SJCRH30 (cell line): ENCODE results near the gene KRTAP10-4. TPM values are rescaled to one million over a fixed set of nuclear protein-coding genes. Genes with fewer than 3 reads are reported as not detected.
"Not testable (repeated sequence)": the region's sequence is repeated elsewhere in the genome, so short reads cannot be mapped to it uniquely, and the experiment has no call there.

Experiments used
- DNase-seq, 2 experiments: peaks; one replicate each; pipeline ENCODE4 v3.0.0-alpha.2; 2015 to 2020
- H3K27ac ChIP-seq: fragments of 250-450 bp; sonication (Bioruptor Pico); 2 replicates; pipeline ENCODE4 v1.5.1; 2020; ENCODE audit warnings: mild to moderate bottlenecking, moderate library complexity
- H3K27me3 ChIP-seq: fragments of 250-450 bp; sonication (Bioruptor Pico); 2 replicates; pipeline ENCODE4 v1.5.1; 2020; ENCODE audit warnings: mild to moderate bottlenecking, moderate library complexity
- H3K36me3 ChIP-seq: fragments of 250-450 bp; sonication (Bioruptor Pico); 2 replicates; pipeline ENCODE4 v1.5.1; 2020; ENCODE audit warnings: mild to moderate bottlenecking, moderate library complexity
- H3K4me1 ChIP-seq: fragments of 250-450 bp; sonication (Bioruptor Pico); 2 replicates; pipeline ENCODE4 v1.5.1; 2020; ENCODE audit warnings: mild to moderate bottlenecking, moderate library complexity
- H3K4me3 ChIP-seq: fragments of 250-450 bp; sonication (Bioruptor Pico); 2 replicates; pipeline ENCODE4 v1.5.1; 2020; ENCODE audit warnings: mild to moderate bottlenecking, moderate library complexity
- H3K9me3 ChIP-seq: fragments of 250-450 bp; sonication (Bioruptor Pico); replicated peaks from 2 replicates; pipeline ENCODE4 v1.5.1; 2020; ENCODE audit warnings: mild to moderate bottlenecking, moderate library complexity
- total RNA-seq: library from RNA; depleted of rRNA; stranded (reverse); fragments of >200 nt; shearing (Covaris generic); gene quantifications from 2 replicates; pipeline ENCODE4 v1.2.3, GENCODE V29; 2014

The KRTAP10-4 gene
- total RNA-seq, 1 experiment from 2014 or later = not detected

GRCh38 chr21:44576025-44576420, 2.5 kb downstream of the KRTAP10-4 start:
- no peak for DNase-seq
- Histone ChIP-seq H3K27ac (no peak overlapping the region), H3K36me3 (no peaks in the 10 kb centered on the region), H3K9me3 (0 out of 2 replicates have a peak, but pooled peaks cover 4% of the 10 kb centered on the region), H3K4me3 (no peak overlapping the region), H3K4me1 (no peaks in the 10 kb centered on the region), H3K27me3 (no peaks in the 10 kb centered on the region)

- no peak for DNase-seq
- no peaks in the 10 kb centered on the region for H3K36me3 ChIP-seq
- H3K4me1 ChIP-seq = no peaks in the 10 kb centered on the region
- no peaks in the 10 kb centered on the region for H3K27me3 ChIP-seq
- 0 out of 2 replicates have a peak, but pooled peaks cover 4% of the 10 kb centered on the region for H3K9me3 ChIP-seq
- no peak overlapping the region for H3K4me3 ChIP-seq
- no peak overlapping the region for H3K27ac ChIP-seq
These were observed 5.0 kb downstream of the KRTAP10-4 start for GRCh38 chr21:44578371-44579055.

GRCh38 chr21:44579056-44579832, 5.7 kb downstream of the KRTAP10-4 start:
- Histone ChIP-seq H3K9me3 (0 out of 2 replicates have a peak, but pooled peaks cover 4% of the 10 kb centered on the region), H3K27me3 (no peaks in the 10 kb centered on the region), H3K27ac (no peak overlapping the region), H3K36me3 (no peaks in the 10 kb centered on the region), H3K4me3 (no peak overlapping the region), H3K4me1 (no peaks in the 10 kb centered on the region)
- no peak for DNase-seq

GRCh38 chr21:44579833-44580144, 6.3 kb downstream of the KRTAP10-4 start:
- no peak overlapping the region for H3K4me3 ChIP-seq
- DNase-seq = no peak
- no peaks in the 10 kb centered on the region for H3K36me3 ChIP-seq
- 0 out of 2 replicates have a peak, but pooled peaks cover 4% of the 10 kb centered on the region for H3K9me3 ChIP-seq
- H3K4me1 ChIP-seq = no peaks in the 10 kb centered on the region
- no peaks in the 10 kb centered on the region for H3K27me3 ChIP-seq
- H3K27ac ChIP-seq = no peak overlapping the region

GRCh38 chr21:44580231-44580821, 6.8 kb downstream of the KRTAP10-4 start, which contains the start of gene KRTAP10-5:
Gene KRTAP10-5 (minus strand): TSS chr21:44580604. CDS start chr21:44580578, 26 bp downstream.
- not testable (repeated sequence) for DNase-seq, H3K4me3 ChIP-seq, H3K36me3 ChIP-seq, H3K4me1 ChIP-seq, H3K27ac ChIP-seq, H3K27me3 ChIP-seq, H3K9me3 ChIP-seq

- Histone ChIP-seq H3K27ac (no peak overlapping the region), H3K27me3 (no peaks in the 10 kb centered on the region), H3K9me3 (0 out of 2 replicates have a peak, but pooled peaks cover 4% of the 10 kb centered on the region), H3K36me3 (no peaks in the 10 kb centered on the region), H3K4me1 (no peaks in the 10 kb centered on the region), H3K4me3 (no peak overlapping the region)
- no peak for DNase-seq
These were observed 7.6 kb downstream of the KRTAP10-4 start for GRCh38 chr21:44581158-44581557.

- H3K4me1 ChIP-seq = no peaks in the 10 kb centered on the region
- no peaks in the 10 kb centered on the region for H3K36me3 ChIP-seq
- no peaks in the 10 kb centered on the region for H3K27me3 ChIP-seq
- no peak overlapping the region for H3K27ac ChIP-seq
- DNase-seq = no peak
- H3K9me3 ChIP-seq = 0 out of 2 replicates have a peak, but pooled peaks cover 1% of the 10 kb centered on the region
- no peak overlapping the region for H3K4me3 ChIP-seq
These were observed 8.5 kb downstream of the KRTAP10-4 start for GRCh38 chr21:44582055-44582454.

- no peaks in the 10 kb centered on the region for H3K9me3 ChIP-seq
- no peak overlapping the region for H3K27ac ChIP-seq
- no peak for DNase-seq
- H3K4me3 ChIP-seq = no peak overlapping the region
- H3K27me3 ChIP-seq = no peaks in the 10 kb centered on the region
- no peaks in the 10 kb centered on the region for H3K4me1 ChIP-seq
- H3K36me3 ChIP-seq = no peaks in the 10 kb centered on the region
These were observed 9.7 kb downstream of the KRTAP10-4 start for GRCh38 chr21:44583089-44583799.

GRCh38 chr21:44583800-44584147, 10.2 kb downstream of the KRTAP10-4 start:
- Histone ChIP-seq H3K9me3 (no peaks in the 10 kb centered on the region), H3K27ac (no peak overlapping the region), H3K36me3 (no peaks in the 10 kb centered on the region), H3K27me3 (no peaks in the 10 kb centered on the region), H3K4me1 (no peaks in the 10 kb centered on the region), H3K4me3 (no peak overlapping the region)
- no peak for DNase-seq

GRCh38 chr21:44585892-44586291, 12.4 kb downstream of the KRTAP10-4 start:
- Histone ChIP-seq H3K27me3 (no peaks in the 10 kb centered on the region), H3K27ac (no peak overlapping the region), H3K9me3 (no peaks in the 10 kb centered on the region), H3K36me3 (no peaks in the 10 kb centered on the region), H3K4me3 (no peak overlapping the region), H3K4me1 (no peaks in the 10 kb centered on the region)
- DNase-seq = no peak

GRCh38 chr21:44589094-44589493, 15.6 kb downstream of the KRTAP10-4 start:
- Histone ChIP-seq H3K27ac (no peak overlapping the region), H3K9me3 (no peaks in the 10 kb centered on the region)

GRCh38 chr21:44589586-44590305, 16.2 kb downstream of the KRTAP10-4 start:
- Histone ChIP-seq H3K36me3 (no peaks in the 10 kb centered on the region), H3K27ac (no peak overlapping the region), H3K4me3 (no peak overlapping the region), H3K27me3 (no peaks in the 10 kb centered on the region), H3K9me3 (no peaks in the 10 kb centered on the region), H3K4me1 (peaks cover 6% of the 10 kb centered on the region)
- DNase-seq = no peak

More at GRCh38 chr21:44589094-44589493, 15.6 kb downstream of the KRTAP10-4 start:
- Histone ChIP-seq H3K4me1 (peaks cover 6% of the 10 kb centered on the region), H3K36me3 (no peaks in the 10 kb centered on the region), H3K27me3 (no peaks in the 10 kb centered on the region), H3K4me3 (no peak overlapping the region)
- DNase-seq = no peak

- no peak overlapping the region for H3K27ac ChIP-seq
- H3K27me3 ChIP-seq = no peaks in the 10 kb centered on the region
- H3K9me3 ChIP-seq = no peaks in the 10 kb centered on the region
- H3K4me3 ChIP-seq = no peak overlapping the region
- H3K4me1 ChIP-seq = peaks cover 6% of the 10 kb centered on the region
- DNase-seq = no peak
- no peaks in the 10 kb centered on the region for H3K36me3 ChIP-seq
These were observed 16.8 kb downstream of the KRTAP10-4 start for GRCh38 chr21:44590311-44590721.
